T-cell (primary cell): Measurements from ENCODE around the gene MT1M. TPM values are rescaled to one million over a fixed set of nuclear protein-coding genes. Genes with fewer than 3 reads are reported as not detected.
A peak's percentile ranks its signal among the peaks of the same experiment; 100 is the strongest.

ENCODE experiments used
- ATAC-seq, 4 experiments: fragments of 200-7000 bp in 3 of 4; fragments of 150-1000 bp in 1 of 4; cut with Tn5 transposase; replicated peaks in 1 of 4; 1 replicate in 3 of 4; 2 replicates in 1 of 4; pipeline ENCODE4 v1.10.0; 2021; ENCODE audit warnings: moderate library complexity in 3 of 4, mild to moderate bottlenecking in 2 of 4, moderate number of reproducible peaks in 1 of 4
- CTCF ChIA-PET, 2 donors: fragments of 300-600 bp; sonication (Branson Sonifier 250); formaldehyde crosslinking; loops; one replicate each; lab custom pipeline; 2022; ENCODE audit warnings: antibody characterized with exemption in 2 of 2; lab: Charles Lee
- POLR2A ChIA-PET, 2 donors: fragments of 300-600 bp; sonication (Branson Sonifier 250); formaldehyde crosslinking; loops; one replicate each; lab custom pipeline; 2022; ENCODE audit warnings: antibody characterized with exemption in 2 of 2; lab: Charles Lee
- DNase-seq, 35 experiments: peaks; one replicate each; pipeline versions ENCODE4 v3.0.0 to v3.0.0-alpha.2; 2013 to 2023
- H3K27ac ChIP-seq: one replicate; pipeline ENCODE4 v1.5.1; 2013; ENCODE audit warnings: low read length
- H3K27me3 ChIP-seq, 2 experiments: replicated peaks in 1 of 2; 1 replicate in 1 of 2; 2 replicates in 1 of 2; pipeline versions ENCODE4 v1.6.1 to v1.7.0; 2013; ENCODE audit warnings: low read length in 1 of 2, mixed read lengths in 1 of 2; ENCODE audit not compliant: control insufficient read depth in 2 of 2, insufficient read depth in 2 of 2; ENCODE audit errors: extremely low read depth in 1 of 2
- H3K36me3 ChIP-seq, 2 donors: 1 replicate in 1 of 2; 2 replicates in 1 of 2; pipeline versions ENCODE4 v1.6.1 to v1.7.0; 2013; ENCODE audit warnings: low read length in 1 of 2; ENCODE audit not compliant: control insufficient read depth in 2 of 2, insufficient read depth in 1 of 2; ENCODE audit errors: extremely low read depth in 1 of 2
- H3K4me1 ChIP-seq, 2 experiments: 1 replicate in 1 of 2; 2 replicates in 1 of 2; pipeline versions ENCODE4 v1.6.1 to v1.7.0; 2013; ENCODE audit warnings: low read length in 2 of 2, mixed read lengths in 1 of 2; ENCODE audit not compliant: insufficient read depth in 2 of 2, control insufficient read depth in 1 of 2; ENCODE audit errors: extremely low read depth in 1 of 2
- H3K4me3 ChIP-seq, 2 donors: 1 replicate in 1 of 2; 2 replicates in 1 of 2; pipeline versions ENCODE4 v1.5.1 to v1.7.0; 2013; ENCODE audit warnings: mild to moderate bottlenecking in 2 of 2, low read length in 1 of 2, moderate library complexity in 1 of 2; ENCODE audit not compliant: control insufficient read depth in 1 of 2; ENCODE audit errors: extremely low read depth in 1 of 2
- H3K9me3 ChIP-seq: 2 replicates; pipeline ENCODE4 v1.7.0; 2013
- H3K27ac Mint-ChIP-seq, 2 donors: one replicate each; pipeline ENCODE4 v1.8.0; 2020 to 2021; ENCODE audit warnings: mild to moderate bottlenecking in 2 of 2, mixed read lengths in 2 of 2
- H3K27me3 Mint-ChIP-seq, 2 donors: one replicate each; pipeline ENCODE4 v1.8.0; 2021 to 2022; ENCODE audit warnings: mixed read lengths in 2 of 2
- H3K36me3 Mint-ChIP-seq: one replicate; pipeline ENCODE4 v1.8.0; 2021; ENCODE audit warnings: mixed read lengths
- H3K4me1 Mint-ChIP-seq, 3 donors: one replicate each; pipeline ENCODE4 v1.8.0; 2020 to 2022; ENCODE audit warnings: mixed read lengths in 3 of 3, mild to moderate bottlenecking in 1 of 3
- H3K4me3 Mint-ChIP-seq, 3 donors: one replicate each; pipeline ENCODE4 v1.8.0; 2020 to 2022; ENCODE audit warnings: mild to moderate bottlenecking in 3 of 3, mixed read lengths in 3 of 3, moderate library complexity in 3 of 3
- H3K9me3 Mint-ChIP-seq, 3 donors: one replicate each; pipeline ENCODE4 v1.8.0; 2020 to 2022; ENCODE audit warnings: mixed read lengths in 3 of 3
- WGBS: methylation state at CpG from one replicate; pipeline ENCODE4 v1.1.5; 2013; ENCODE audit warnings: missing lambda C conversion rate; ENCODE audit not compliant: insufficient coverage; 5-methylcytosine and 5-hydroxymethylcytosine counted together
- total RNA-seq, 35 experiments: library from RNA in 6 of 35; stranded (reverse) in 6 of 35; fragments of 120-200 nt in 1 of 35; gene quantifications; one replicate each; pipeline versions ENCODE4 v1.2.1 to v1.2.4 and lab custom pipeline; 2013 to 2026

Gene MT1M
- total RNA-seq, 5 donors from 2014 or later (not counting 1 experiment from before 2014, with no cell fraction given): not detected

DNA sequence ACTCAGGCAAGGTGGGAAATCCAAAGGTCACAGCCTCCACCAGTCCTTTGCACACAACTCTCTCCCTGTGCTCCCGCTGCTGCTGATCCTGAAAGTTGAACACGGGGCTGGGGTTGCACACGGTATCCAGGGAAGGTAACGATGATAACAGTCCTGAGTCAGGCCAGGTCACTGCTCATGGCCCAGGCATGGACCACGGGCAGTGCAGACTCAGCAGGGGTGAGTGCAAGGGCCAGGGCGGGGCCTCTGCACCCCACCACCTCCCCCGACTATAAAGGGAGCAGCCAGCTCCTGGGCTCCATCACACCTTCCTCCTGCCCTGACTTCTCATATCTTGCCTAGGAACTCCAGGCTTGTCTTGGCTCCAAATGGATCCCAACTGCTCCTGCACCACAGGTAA, 19.1 kb downstream of the MT1M start, which contains the start of gene MT1B:
Gene MT1B, plus strand, starts transcription at position 301 of the 400 bp plus-strand sequence. Its CDS starts 68 bp downstream, at position 369.
- H3K27me3 ChIP-seq: peaks cover 20 to 47% of the 10 kb centered on the region in 2 experiments
- ChIA-PET POLR2A (no interaction called here), CTCF (interaction anchor here in 1 of 2 donors (1.5 kb wide), 1 partner anchor 50 kb away, joined by 5 read pairs; no protein-coding TSS in a partner anchor)
- H3K4me1 ChIP-seq: no peaks in the 10 kb centered on the region
- ATAC-seq (no peak), DNase-seq (no peak)
- no peak within 1 kb of the TSS for H3K4me3 Mint-ChIP-seq
- WGBS: 71% methylated on average over 5 of the region's 7 CpGs
- no peak within 1 kb of the TSS for H3K4me3 ChIP-seq
- H3K36me3 ChIP-seq: no peaks in the 10 kb centered on the region
- H3K36me3 Mint-ChIP-seq: no peaks in the 10 kb centered on the region
- no peak within 1 kb of the TSS for H3K27ac ChIP-seq
- H3K27ac Mint-ChIP-seq: no peak within 1 kb of the TSS
- H3K9me3 Mint-ChIP-seq: no peaks in the 10 kb centered on the region
- no peaks in the 10 kb centered on the region for H3K4me1 Mint-ChIP-seq
- no peaks in the 10 kb centered on the region for H3K9me3 ChIP-seq
- H3K27me3 Mint-ChIP-seq: peaks cover 17 to 29% of the 10 kb centered on the region in 2 donors

DNA sequence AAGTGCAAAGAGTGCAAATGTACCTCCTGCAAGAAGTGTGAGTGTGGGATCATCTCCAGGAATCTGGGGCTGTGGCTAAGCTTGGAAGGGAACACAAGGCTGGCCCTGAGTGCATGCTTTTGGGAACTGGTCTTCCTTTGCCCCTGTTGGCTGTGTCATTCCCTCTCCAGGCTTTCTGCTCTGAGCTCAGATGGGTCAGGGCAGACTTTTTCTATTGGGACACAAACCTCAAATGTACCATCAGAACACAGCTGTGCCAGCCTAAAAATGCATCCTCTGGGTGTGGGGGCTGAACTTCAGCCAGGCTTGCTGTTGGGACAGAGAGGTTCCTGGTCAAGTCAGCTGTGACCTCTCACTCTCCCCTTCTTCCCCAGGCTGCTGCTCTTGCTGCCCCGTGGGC, 20.1 kb downstream of the MT1M start:
- Histone ChIP-seq H3K4me3 (no peak overlapping the region), H3K4me1 (peaks cover 0 to 5% of the 10 kb centered on the region in 2 experiments), H3K36me3 (no peaks in the 10 kb centered on the region), H3K9me3 (no peaks in the 10 kb centered on the region), H3K27me3 (peaks cover 11 to 44% of the 10 kb centered on the region in 2 experiments), H3K27ac (no peak overlapping the region)
- Mint-ChIP-seq H3K4me1 (peaks cover 3 to 4% (median 3%) of the 10 kb centered on the region in 3 donors), H3K36me3 (no peaks in the 10 kb centered on the region), H3K27me3 (peaks cover 12 to 24% of the 10 kb centered on the region in 2 donors), H3K27ac (no peak overlapping the region), H3K9me3 (no peaks in the 10 kb centered on the region), H3K4me3 (no peak overlapping the region)
- DNase-seq (no peak), ATAC-seq (no peak)
- ChIA-PET CTCF (interaction anchor here in 1 of 2 donors (1.5 kb wide), 1 partner anchor 49 kb away, joined by 5 read pairs; no protein-coding TSS in a partner anchor), POLR2A (no interaction called here)
- 100% methylated on average over 1 of the region's 1 CpG for WGBS

DNA sequence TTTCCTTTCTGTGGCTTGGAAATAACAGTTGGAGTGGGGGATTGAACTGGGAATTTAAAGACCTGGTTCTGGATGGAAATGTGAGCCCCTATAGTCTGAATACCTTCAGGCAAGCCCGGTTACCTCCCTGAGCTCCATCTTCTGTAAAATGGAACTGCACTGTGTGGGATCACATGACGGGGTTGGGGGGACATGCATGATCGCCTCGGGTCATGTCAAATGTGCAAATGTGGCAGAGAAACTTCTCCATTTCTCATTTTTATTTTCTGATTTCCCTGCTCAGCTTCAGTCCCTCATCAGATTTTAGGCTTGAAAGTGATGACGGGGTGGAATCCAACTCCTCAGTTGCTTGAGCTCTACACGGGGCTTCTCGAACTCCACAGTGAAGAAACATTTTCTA, 20.8 kb downstream of the MT1M start:
- POLR2A ChIA-PET: interaction anchor here in 1 of 2 donors (0.6 kb wide), 2 partner anchors 29 to 294 kb away, joined by 3 to 7 read pairs; no protein-coding TSS in a partner anchor
- H3K4me1 Mint-ChIP-seq: peaks cover 7 to 9% (median 7%) of the 10 kb centered on the region in 3 donors
- Histone ChIP-seq H3K4me1 (peaks cover 3 to 11% of the 10 kb centered on the region in 2 experiments), H3K9me3 (no peaks in the 10 kb centered on the region), H3K4me3 (no peak overlapping the region), H3K27me3 (peaks cover 11 to 37% of the 10 kb centered on the region in 2 experiments), H3K36me3 (no peaks in the 10 kb centered on the region), H3K27ac (no peak overlapping the region)
- ATAC-seq: no peak
- H3K27ac Mint-ChIP-seq: no peak overlapping the region
- DNase-seq: no peak
- H3K4me3 Mint-ChIP-seq: no peak overlapping the region
- H3K27me3 Mint-ChIP-seq: peaks cover 12 to 24% of the 10 kb centered on the region in 2 donors
- no peaks in the 10 kb centered on the region for H3K36me3 Mint-ChIP-seq
- CTCF ChIA-PET: interaction anchor here in 1 of 2 donors (0.6 kb wide), 1 partner anchor 18 kb away, joined by 3 read pairs; no protein-coding TSS in a partner anchor
- 100% methylated on average over 2 of the region's 7 CpGs for WGBS
- H3K9me3 Mint-ChIP-seq: no peaks in the 10 kb centered on the region

DNA sequence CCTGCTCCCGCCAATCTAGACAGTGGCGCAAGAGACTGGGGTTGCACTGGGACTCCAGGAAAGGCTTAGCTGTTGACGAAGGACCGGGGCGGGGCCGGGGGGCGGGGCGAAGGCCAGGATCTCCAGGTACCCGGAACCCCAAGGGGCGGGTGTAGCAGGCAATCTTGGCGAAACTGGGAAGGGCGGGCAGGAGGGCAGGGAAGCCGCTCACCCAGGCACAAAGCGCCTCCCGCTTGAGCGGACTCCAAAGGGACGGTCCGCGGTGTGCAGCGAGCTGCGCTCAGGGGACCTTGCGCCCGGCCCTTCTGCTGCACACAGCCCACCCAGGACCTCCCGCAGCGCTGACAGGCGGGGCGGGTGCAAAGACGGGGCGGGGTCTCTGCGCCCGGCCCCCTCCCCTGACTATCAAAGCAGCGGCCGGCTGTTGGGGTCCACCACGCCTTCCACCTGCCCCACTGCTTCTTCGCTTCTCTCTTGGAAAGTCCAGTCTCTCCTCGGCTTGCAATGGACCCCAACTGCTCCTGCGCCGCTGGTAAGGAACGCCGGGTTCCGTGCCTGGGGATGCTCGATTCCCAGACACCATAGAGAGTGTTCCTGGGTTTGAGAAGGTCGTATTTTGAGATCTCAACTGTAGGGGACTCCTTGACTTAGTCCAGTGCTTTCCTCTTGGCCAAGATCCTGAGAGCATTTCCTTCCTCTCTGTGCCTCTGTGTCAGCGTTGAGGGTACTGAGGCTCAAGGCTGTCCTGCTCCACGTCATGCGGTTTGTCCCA, 25.3 kb downstream of the MT1M start, which contains the start of gene MT1F:
Gene MT1F, plus strand, starts transcription at position 405 of the 772 bp plus-strand sequence. Its CDS starts 100 bp downstream, at position 505.
- POLR2A ChIA-PET: interaction anchor here in 1 of 2 donors (0.6 kb wide), 2 partner anchors 32 to 81 kb away, joined by 8 to 9 read pairs; partner anchors contain the start of gene MT1E
- Mint-ChIP-seq H3K4me1 (peaks cover 27 to 30% (median 27%) of the 10 kb centered on the region in 3 donors), H3K27me3 (peaks cover 0 to 8% of the 10 kb centered on the region in 2 donors), H3K9me3 (no peaks in the 10 kb centered on the region), H3K36me3 (no peaks in the 10 kb centered on the region), H3K27ac (peak within 1 kb of the TSS; percentile 92 to 93), H3K4me3 (peak within 1 kb of the TSS; percentile 91 to 97 (median 97))
- H3K4me3 ChIP-seq: peak within 1 kb of the TSS; percentile 71 to 79
- peaks cover 3 to 16% of the 10 kb centered on the region in 2 experiments for H3K27me3 ChIP-seq
- CTCF ChIA-PET: interaction anchor here in 1 of 2 donors (0.6 kb wide), 1 partner anchor 82 kb away, joined by 3 read pairs; no protein-coding TSS in a partner anchor
- DNase-seq (peak; percentile 23 to 75 (median 60)), ATAC-seq (peak; percentile 85 to 89 (median 86))
- H3K4me1 ChIP-seq: peaks cover 3 to 28% of the 10 kb centered on the region in 2 experiments
- no peaks in the 10 kb centered on the region for H3K36me3 ChIP-seq
- no peaks in the 10 kb centered on the region for H3K9me3 ChIP-seq
- WGBS: 1% methylated on average over 44 of the region's 46 CpGs
- H3K27ac ChIP-seq: peak within 1 kb of the TSS; percentile 47

DNA sequence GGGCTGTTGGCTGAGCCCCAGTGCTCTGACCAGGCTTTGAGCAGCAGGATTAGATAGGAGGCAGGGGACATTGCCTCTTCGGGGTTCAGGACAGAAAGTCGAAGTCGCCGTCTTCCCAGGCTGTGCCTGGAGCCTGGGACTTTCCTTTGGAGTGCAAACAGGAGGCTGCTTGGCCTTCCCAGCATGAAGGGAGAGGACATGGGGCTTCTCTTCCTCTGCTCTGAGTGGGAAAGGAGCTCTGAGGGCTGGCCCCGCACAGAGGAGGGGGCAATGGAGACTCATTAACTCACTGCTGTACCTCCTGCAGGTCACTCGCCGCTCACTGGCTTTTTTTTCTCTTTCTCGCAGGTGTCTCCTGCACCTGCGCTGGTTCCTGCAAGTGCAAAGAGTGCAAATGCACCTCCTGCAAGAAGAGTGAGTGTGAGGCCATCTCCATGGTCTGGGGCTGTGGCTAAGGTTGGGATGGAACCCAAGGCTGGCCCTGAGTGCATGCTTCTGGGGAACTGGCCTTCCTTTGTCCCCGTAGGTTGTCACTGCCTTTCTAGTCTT, 25.9 kb downstream of the MT1M start:
- Histone ChIP-seq H3K27me3 (peaks cover 3 to 19% of the 10 kb centered on the region in 2 experiments), H3K36me3 (no peaks in the 10 kb centered on the region), H3K27ac (no peak overlapping the region), H3K9me3 (no peaks in the 10 kb centered on the region), H3K4me1 (peaks cover 3 to 34% of the 10 kb centered on the region in 2 experiments), H3K4me3 (peak overlapping the region; percentile 71 to 79)
- Mint-ChIP-seq H3K9me3 (no peaks in the 10 kb centered on the region), H3K4me1 (peaks cover 31 to 33% (median 32%) of the 10 kb centered on the region in 3 donors), H3K4me3 (peak overlapping the region; percentile 91 to 97 (median 97)), H3K27ac (peak overlapping the region; percentile 92 to 93), H3K36me3 (no peaks in the 10 kb centered on the region), H3K27me3 (peaks cover 0 to 10% of the 10 kb centered on the region in 2 donors)
- WGBS: 52% methylated on average over 7 of the region's 10 CpGs
- DNase-seq (no peak), ATAC-seq (no peak)
- CTCF ChIA-PET: interaction anchor here in 1 of 2 donors (0.6 kb wide), 1 partner anchor 82 kb away, joined by 3 read pairs; no protein-coding TSS in a partner anchor
- POLR2A ChIA-PET: no interaction called here
